ENCODE measurements around the gene RBM41.

DNA sequence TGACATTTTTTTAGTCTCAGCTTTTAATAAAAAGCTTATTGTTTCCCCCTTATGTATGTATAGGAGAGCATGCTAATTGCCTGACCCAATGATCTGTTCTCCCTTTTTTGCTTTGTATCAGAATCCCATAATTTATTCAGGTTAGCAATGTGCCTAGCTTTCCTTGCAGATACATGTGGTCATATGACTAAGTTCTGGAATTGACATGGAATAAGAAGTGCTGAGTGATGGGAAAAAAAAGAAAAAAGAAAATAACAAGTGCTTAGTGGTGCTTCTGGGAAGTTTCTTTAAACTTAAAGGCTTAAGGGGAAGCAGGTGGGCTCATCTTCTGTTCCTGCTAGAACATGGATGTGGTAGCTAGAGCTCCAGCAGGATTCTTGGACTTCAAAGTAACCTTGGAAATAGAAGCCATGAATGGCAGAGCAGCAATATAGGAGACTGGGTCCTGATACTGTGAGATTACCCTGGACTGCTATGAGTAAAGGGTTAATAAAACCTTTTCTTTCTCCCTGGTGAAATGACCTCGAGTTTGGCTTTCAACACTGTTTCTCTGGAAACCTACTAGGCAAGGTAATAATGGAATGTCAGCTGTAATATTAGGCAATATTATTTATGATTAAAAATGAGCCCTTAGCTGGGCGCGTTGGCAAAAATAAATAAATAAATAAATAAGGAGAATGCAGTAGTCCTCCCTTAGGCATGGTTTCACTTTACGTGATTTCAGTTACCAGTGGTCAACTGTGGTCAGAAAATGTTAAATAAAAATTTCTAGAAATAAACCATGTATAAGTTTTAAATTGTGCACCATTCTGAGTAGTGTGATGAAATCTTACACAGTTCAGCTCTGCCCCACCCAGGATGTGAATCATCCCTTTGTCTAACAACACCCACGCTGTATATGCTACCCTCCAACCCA is 16.7 kb upstream of the RBM41 start:
- TF ChIP-seq POLR2A (IDR thresholded peaks at IDR 0.05; ENCODE audit: low read length) (no peak), GATA1 (IDR thresholded peaks at IDR 0.05; ENCODE audit: low read depth, low read length) (no peak)
